CD4-positive, alpha-beta T cell treated with Interleukin-15 for 1 hour (primary cell): ENCODE results near the gene RNF213.

Experiments
- DNase-seq: peaks from one replicate; pipeline ENCODE4 v3.0.0-alpha.2; 2020

RNF213 gene

GRCh38 chr17:80353718-80354275 is 93.1 kb downstream of the RNF213 start:
- no peak for DNase-seq

- DNase-seq: no peak
Measured at GRCh38 chr17:80354336-80354735, 93.7 kb downstream of the RNF213 start.

GRCh38 chr17:80356231-80356856 is 95.7 kb downstream of the RNF213 start:
- DNase-seq: no peak

- DNase-seq: no peak
Measured at GRCh38 chr17:80358131-80358530, 97.5 kb downstream of the RNF213 start.

- DNase-seq: no peak
Measured at GRCh38 chr17:80358861-80359260, 98.2 kb downstream of the RNF213 start.

GRCh38 chr17:80359422-80360110 is 98.9 kb downstream of the RNF213 start:
- no peak for DNase-seq

GRCh38 chr17:80360396-80360795 is 99.7 kb downstream of the RNF213 start:
- no peak for DNase-seq

- no peak for DNase-seq
Measured at GRCh38 chr17:80361495-80362220, 101.0 kb downstream of the RNF213 start.

GRCh38 chr17:80362428-80363119 is 101.9 kb downstream of the RNF213 start:
- no peak for DNase-seq

- DNase-seq: no peak
Measured at GRCh38 chr17:80363120-80363515, 102.5 kb downstream of the RNF213 start.

GRCh38 chr17:80363518-80364090 is 103.0 kb downstream of the RNF213 start:
- no peak for DNase-seq

GRCh38 chr17:80364091-80364691 is 103.5 kb downstream of the RNF213 start:
- DNase-seq: no peak

GRCh38 chr17:80365001-80365965 is 104.6 kb downstream of the RNF213 start:
- DNase-seq: no peak

GRCh38 chr17:80365983-80366382 is 105.3 kb downstream of the RNF213 start:
- no peak for DNase-seq

- no peak for DNase-seq
Measured at GRCh38 chr17:80367503-80367902, 106.9 kb downstream of the RNF213 start.

- DNase-seq: no peak
Measured at GRCh38 chr17:80371196-80371595, 110.5 kb downstream of the RNF213 start.

GRCh38 chr17:80372456-80372855 is 111.8 kb downstream of the RNF213 start:
- no peak for DNase-seq

- no peak for DNase-seq
Measured at GRCh38 chr17:80372922-80373570, 112.4 kb downstream of the RNF213 start.

GRCh38 chr17:80374039-80374731 is 113.5 kb downstream of the RNF213 start:
- DNase-seq: no peak
